ENCODE results near the gene STARD6. TPM values are rescaled to one million over a fixed set of nuclear protein-coding genes. Genes with fewer than 3 reads are reported as not detected.

Gene STARD6
- total RNA-seq, 2 experiments from 2014 or later, result not detected

DNA sequence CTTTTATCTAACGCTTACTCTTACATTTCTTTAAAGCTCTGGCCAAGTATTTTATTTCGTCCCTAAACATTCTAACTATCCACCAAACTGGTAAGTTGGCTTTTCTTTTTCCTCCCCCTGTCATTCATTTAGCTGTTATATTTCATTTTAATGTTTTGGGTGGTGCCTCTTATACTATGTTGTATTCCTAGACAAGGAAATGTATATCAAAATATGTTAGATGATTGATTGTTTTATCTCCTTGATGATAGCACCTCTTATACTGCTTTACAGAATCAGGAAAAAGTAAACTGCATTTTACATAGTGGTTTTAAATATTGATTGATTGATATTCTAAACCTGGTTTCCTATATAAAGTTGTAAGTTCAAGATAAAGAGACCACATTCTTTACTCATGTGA is 24.0 kb upstream of the STARD6 start:
- no peak overlapping the region for H3K27ac Mint-ChIP-seq
- DNase-seq (no peak), ATAC-seq (ENCODE audit: poor library complexity) (no peak)
- POLR2A ChIA-PET, result no interaction called here
- no peak overlapping the region for H3K4me3 Mint-ChIP-seq
- Histone ChIP-seq H3K9me3 (ENCODE audit: control insufficient read depth in 1 of 2, insufficient read depth in 1 of 2, low read length in 2 of 2) (no peaks in the 10 kb centered on the region), H3K27me3 (ENCODE audit: control insufficient read depth in 1 of 2, insufficient read depth in 2 of 2, low read length in 2 of 2) (no peaks in the 10 kb centered on the region), H3K27ac (ENCODE audit: low read depth in 1 of 2, low read length in 2 of 2) (no peak overlapping the region), H3K36me3 (ENCODE audit: insufficient read depth, low read length) (no peaks in the 10 kb centered on the region), H3K4me1 (ENCODE audit: insufficient read depth, low read length) (no peaks in the 10 kb centered on the region), H3K4me3 (ENCODE audit: low read length) (no peak overlapping the region)
- no peaks in the 10 kb centered on the region for H3K9me3 Mint-ChIP-seq
- no peak for TF ChIP-seq CTCF (IDR thresholded peaks at IDR 0.05)
- no peaks in the 10 kb centered on the region for H3K36me3 Mint-ChIP-seq (ENCODE audit: low read depth)
- H3K27me3 Mint-ChIP-seq, result no peaks in the 10 kb centered on the region
- intact Hi-C loops (cut with DNase I, micrococcal nuclease), result no loop called here
- H3K4me1 Mint-ChIP-seq (ENCODE audit: low read depth), result no peaks in the 10 kb centered on the region
- CTCF ChIA-PET, result no interaction called here

- ChIA-PET CTCF (interaction anchor here (0.9 kb wide), 1 partner anchor 21 kb away, joined by 3 read pairs; no protein-coding TSS in a partner anchor), POLR2A (no interaction called here)
- Histone ChIP-seq H3K27me3 (ENCODE audit: control insufficient read depth in 1 of 2, insufficient read depth in 2 of 2, low read length in 2 of 2) (no peaks in the 10 kb centered on the region), H3K4me3 (ENCODE audit: low read length) (no peak overlapping the region), H3K27ac (ENCODE audit: low read depth in 1 of 2, low read length in 2 of 2) (no peak overlapping the region), H3K9me3 (ENCODE audit: control insufficient read depth in 1 of 2, insufficient read depth in 1 of 2, low read length in 2 of 2) (no peaks in the 10 kb centered on the region), H3K4me1 (ENCODE audit: insufficient read depth, low read length) (no peaks in the 10 kb centered on the region), H3K36me3 (ENCODE audit: insufficient read depth, low read length) (no peaks in the 10 kb centered on the region)
- no peak for TF ChIP-seq CTCF (IDR thresholded peaks at IDR 0.05)
- ATAC-seq (ENCODE audit: poor library complexity), result no peak
- DNase-seq, result no peak
- H3K27ac Mint-ChIP-seq, result no peak overlapping the region
- no peaks in the 10 kb centered on the region for H3K9me3 Mint-ChIP-seq
- H3K27me3 Mint-ChIP-seq, result no peaks in the 10 kb centered on the region
- H3K36me3 Mint-ChIP-seq (ENCODE audit: low read depth), result peaks cover 4% of the 10 kb centered on the region
- H3K4me3 Mint-ChIP-seq, result no peak overlapping the region
- intact Hi-C loops (cut with DNase I, micrococcal nuclease), result no loop called here
- H3K4me1 Mint-ChIP-seq (ENCODE audit: low read depth), result no peaks in the 10 kb centered on the region
Measured at GRCh38 chr18:54378057-54378456, 20.4 kb upstream of the STARD6 start.

DNA sequence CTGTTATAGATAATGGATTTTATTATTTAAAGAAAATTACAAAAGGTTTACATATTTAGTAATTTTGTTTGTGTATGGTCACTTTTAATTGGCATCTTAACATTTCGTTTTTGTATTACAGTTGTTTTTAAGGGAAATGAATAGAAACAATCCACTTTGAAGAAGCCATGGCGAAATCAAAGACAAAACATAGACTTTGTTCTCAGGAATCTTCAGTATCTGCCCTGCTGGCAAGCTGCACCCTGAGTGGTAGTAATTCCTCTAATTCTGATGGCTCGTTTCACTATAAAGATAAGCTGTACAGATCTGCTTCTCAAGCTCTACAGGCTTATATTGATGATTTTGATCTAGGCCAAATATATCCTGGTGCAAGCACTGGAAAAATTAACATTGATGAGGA is 2.7 kb upstream of the STARD6 start:
- Mint-ChIP-seq H3K9me3 (no peaks in the 10 kb centered on the region), H3K36me3 (ENCODE audit: low read depth) (peaks cover 16% of the 10 kb centered on the region), H3K27ac (no peak overlapping the region), H3K4me3 (no peak overlapping the region), H3K4me1 (ENCODE audit: low read depth) (peaks cover 23% of the 10 kb centered on the region), H3K27me3 (no peaks in the 10 kb centered on the region)
- DNase-seq (no peak), ATAC-seq (ENCODE audit: poor library complexity) (no peak)
- CTCF ChIA-PET, result no interaction called here
- Histone ChIP-seq H3K9me3 (ENCODE audit: control insufficient read depth in 1 of 2, insufficient read depth in 1 of 2, low read length in 2 of 2) (no peaks in the 10 kb centered on the region), H3K4me3 (ENCODE audit: low read length) (no peak overlapping the region), H3K27me3 (ENCODE audit: control insufficient read depth in 1 of 2, insufficient read depth in 2 of 2, low read length in 2 of 2) (no peaks in the 10 kb centered on the region), H3K4me1 (ENCODE audit: insufficient read depth, low read length) (peaks cover 13% of the 10 kb centered on the region), H3K36me3 (ENCODE audit: insufficient read depth, low read length) (no peaks in the 10 kb centered on the region), H3K27ac (ENCODE audit: low read depth in 1 of 2, low read length in 2 of 2) (no peak overlapping the region)
- no peak for TF ChIP-seq CTCF (IDR thresholded peaks at IDR 0.05)
- POLR2A ChIA-PET, result no interaction called here
- intact Hi-C loops (cut with DNase I, micrococcal nuclease), result no loop called here

Data from CD4-positive, alpha-beta T cell (primary cell).